BLaER1 treated with 17β-estradiol and CSF1 and Interleukin-3, amounts not matched to agents 10 nM and 100 nM (cell line): ENCODE data around the gene RNF114.
"Not testable (repeated sequence)": the region's sequence is repeated elsewhere in the genome, so short reads cannot be mapped to it uniquely, and the experiment has no call there.

Source experiments
- H3K27ac ChIP-seq, 11 experiments: shearing (Covaris generic); formaldehyde crosslinking; 2 replicates each; pipeline ENCODE4 v1.8.1; 2022
- H3K27me3 ChIP-seq, 11 experiments: shearing (Covaris generic); formaldehyde crosslinking; 2 replicates each; pipeline ENCODE4 v1.8.1; 2022
- H3K36me3 ChIP-seq, 11 experiments: shearing (Covaris generic); formaldehyde crosslinking; 2 replicates each; pipeline ENCODE4 v1.8.1; 2022
- H3K4me1 ChIP-seq, 10 experiments: shearing (Covaris generic); formaldehyde crosslinking; 2 replicates each; pipeline ENCODE4 v1.8.1; 2022
- H3K4me2 ChIP-seq, 11 experiments: shearing (Covaris generic); formaldehyde crosslinking; 2 replicates each; pipeline ENCODE4 v1.8.1; 2022
- H3K4me3 ChIP-seq, 10 experiments: shearing (Covaris generic); formaldehyde crosslinking; 2 replicates each; pipeline ENCODE4 v1.8.1; 2022
- H3K9ac ChIP-seq, 11 experiments: shearing (Covaris generic); formaldehyde crosslinking; 2 replicates each; pipeline ENCODE4 v1.8.1; 2022
- H3K9me3 ChIP-seq, 11 experiments: shearing (Covaris generic); formaldehyde crosslinking; replicated peaks in 1 of 11; 2 replicates each; pipeline ENCODE4 v1.8.1; 2022
- H4K20me1 ChIP-seq, 11 experiments: shearing (Covaris generic); formaldehyde crosslinking; 2 replicates each; pipeline ENCODE4 v1.8.1; 2022
- Cebpa-rat ChIP-seq, 11 experiments: shearing (Covaris generic); IDR thresholded peaks; 2 replicates each; pipeline ENCODE4 v1.8.1; 2022

RNF114 gene

GRCh38 chr20:49945701-49946477 is 9.7 kb downstream of the RNF114 start:
- Histone ChIP-seq H3K4me2 (no peak overlapping the region), H3K9me3 (no peaks in the 10 kb centered on the region), H3K9ac (no peak overlapping the region), H3K27me3 (no peaks in the 10 kb centered on the region), H4K20me1 (peaks cover 64 to 100% (median 96%) of the 10 kb centered on the region in 11 experiments), H3K4me3 (no peak overlapping the region), H3K27ac (no peak overlapping the region), H3K4me1 (peaks cover 0 to 10% (median under 1%) of the 10 kb centered on the region in 10 experiments; a peak in 4 of 20 replicates), H3K36me3 (peaks cover 96 to 100% (median 98%) of the 10 kb centered on the region in 11 experiments)
- TF ChIP-seq Cebpa-rat (IDR thresholded peaks at IDR 0.05): no peak

GRCh38 chr20:49948178-49948577 is 12.0 kb downstream of the RNF114 start:
- Histone ChIP-seq H3K9ac (no peak overlapping the region), H3K4me2 (no peak overlapping the region), H3K27ac (no peak overlapping the region), H3K4me3 (no peak overlapping the region), H3K9me3 (no peaks in the 10 kb centered on the region), H4K20me1 (peaks cover 41 to 100% (median 95%) of the 10 kb centered on the region in 11 experiments), H3K4me1 (no peaks in the 10 kb centered on the region), H3K27me3 (no peaks in the 10 kb centered on the region), H3K36me3 (peaks cover 96 to 100% (median 98%) of the 10 kb centered on the region in 11 experiments)
- TF ChIP-seq Cebpa-rat (IDR thresholded peaks at IDR 0.05): no peak

- no peak for TF ChIP-seq Cebpa-rat (IDR thresholded peaks at IDR 0.05)
- Histone ChIP-seq H3K27ac (no peak overlapping the region), H3K4me3 (no peak overlapping the region), H3K9me3 (no peaks in the 10 kb centered on the region), H3K9ac (no peak overlapping the region), H4K20me1 (peaks cover 34 to 99% (median 95%) of the 10 kb centered on the region in 11 experiments), H3K4me2 (no peak overlapping the region), H3K4me1 (no peaks in the 10 kb centered on the region), H3K36me3 (peaks cover 98 to 100% (median 100%) of the 10 kb centered on the region in 11 experiments), H3K27me3 (no peaks in the 10 kb centered on the region)
Observed at GRCh38 chr20:49948809-49949507, 12.8 kb downstream of the RNF114 start.

- no peak overlapping the region for H3K4me2 ChIP-seq
- no peak for TF ChIP-seq Cebpa-rat (IDR thresholded peaks at IDR 0.05)
- peaks cover 0 to 6% (median 0%) of the 10 kb centered on the region in 10 experiments; a peak in 7 of 20 replicates for H3K4me1 ChIP-seq
- H3K9me3 ChIP-seq: no peaks in the 10 kb centered on the region
- no peaks in the 10 kb centered on the region for H3K27me3 ChIP-seq
- no peak overlapping the region for H3K4me3 ChIP-seq
- H3K27ac ChIP-seq: no peak overlapping the region
- H3K36me3 ChIP-seq: peaks cover 98 to 100% (median 100%) of the 10 kb centered on the region in 11 experiments
- peaks cover 15 to 99% (median 86%) of the 10 kb centered on the region in 11 experiments; a peak in 21 of 22 replicates for H4K20me1 ChIP-seq
- H3K9ac ChIP-seq: no peak overlapping the region
Observed at GRCh38 chr20:49951151-49951550, 15.0 kb downstream of the RNF114 start.

- no peak for TF ChIP-seq Cebpa-rat (IDR thresholded peaks at IDR 0.05)
- H3K4me2 ChIP-seq: no peak overlapping the region
- H3K27ac ChIP-seq: no peak overlapping the region
- no peaks in the 10 kb centered on the region for H3K27me3 ChIP-seq
- peaks cover 0 to 78% (median 53%) of the 10 kb centered on the region in 11 experiments; a peak in 19 of 22 replicates for H4K20me1 ChIP-seq
- H3K4me3 ChIP-seq: no peak overlapping the region
- peaks cover 0 to 6% (median 0%) of the 10 kb centered on the region in 11 experiments; a peak in 1 of 22 replicates for H3K9me3 ChIP-seq
- H3K4me1 ChIP-seq: peaks cover 0 to 23% (median 6%) of the 10 kb centered on the region in 10 experiments; a peak in 9 of 20 replicates
- peaks cover 94 to 100% (median 99%) of the 10 kb centered on the region in 11 experiments for H3K36me3 ChIP-seq
- no peak overlapping the region for H3K9ac ChIP-seq
Observed at GRCh38 chr20:49955167-49955566, 19.0 kb downstream of the RNF114 start.

GRCh38 chr20:49955830-49956396 is 19.7 kb downstream of the RNF114 start:
- H3K36me3 ChIP-seq: peaks cover 90 to 98% (median 95%) of the 10 kb centered on the region in 11 experiments

GRCh38 chr20:49956689-49957088 is 20.5 kb downstream of the RNF114 start:
- peaks cover 0 to 23% (median 6%) of the 10 kb centered on the region in 10 experiments; a peak in 9 of 20 replicates for H3K4me1 ChIP-seq
- no peaks in the 10 kb centered on the region for H3K27me3 ChIP-seq
- TF ChIP-seq Cebpa-rat (IDR thresholded peaks at IDR 0.05): no peak
- peak overlapping the region in 1 of 11 experiments; percentile 5; a peak in 1 of 22 replicates for H3K27ac ChIP-seq
- H3K4me2 ChIP-seq: peak overlapping the region in 3 of 11 experiments; percentile 15 to 26 (median 19); a peak in 4 of 22 replicates
- no peak overlapping the region for H3K4me3 ChIP-seq
- peaks cover 82 to 92% (median 87%) of the 10 kb centered on the region in 11 experiments for H3K36me3 ChIP-seq
- peaks cover 0 to 8% (median 0%) of the 10 kb centered on the region in 11 experiments; a peak in 1 of 22 replicates for H3K9me3 ChIP-seq
- no peak overlapping the region; a peak in 1 of 22 replicates for H3K9ac ChIP-seq
- peaks cover 0 to 63% (median 41%) of the 10 kb centered on the region in 11 experiments; a peak in 19 of 22 replicates for H4K20me1 ChIP-seq

More at GRCh38 chr20:49955830-49956396, 19.7 kb downstream of the RNF114 start:
- H3K9me3 ChIP-seq, H3K4me3 ChIP-seq, H3K9ac ChIP-seq, H3K4me2 ChIP-seq, H3K27ac ChIP-seq, H3K27me3 ChIP-seq: not testable (repeated sequence)
- H4K20me1 ChIP-seq: peaks cover 0 to 70% (median 45%) of the 10 kb centered on the region in 11 experiments; a peak in 19 of 22 replicates
- peaks cover 0 to 23% (median 6%) of the 10 kb centered on the region in 10 experiments; a peak in 9 of 20 replicates for H3K4me1 ChIP-seq

GRCh38 chr20:49957089-49957938 is 21.1 kb downstream of the RNF114 start:
- peaks cover 0 to 56% (median 34%) of the 10 kb centered on the region in 11 experiments; a peak in 18 of 22 replicates for H4K20me1 ChIP-seq
- peaks cover 0 to 23% (median 6%) of the 10 kb centered on the region in 10 experiments; a peak in 9 of 20 replicates for H3K4me1 ChIP-seq
- H3K27me3 ChIP-seq, H3K9me3 ChIP-seq, H3K9ac ChIP-seq, H3K4me3 ChIP-seq: not testable (repeated sequence)
- peak overlapping the region in 3 of 11 experiments; percentile 15 to 26 (median 19); a peak in 3 of 22 replicates for H3K4me2 ChIP-seq
- peak overlapping the region in 1 of 11 experiments; percentile 5; a peak in 1 of 22 replicates for H3K27ac ChIP-seq
- H3K36me3 ChIP-seq: peaks cover 76 to 88% (median 81%) of the 10 kb centered on the region in 11 experiments
